GM12873 (cell line): ENCODE results near the gene APOL4.

ENCODE experiments used
- TF ChIP-seq, protein P1 (sequence below): IDR thresholded peaks from 2 replicates; pipeline ENCODE4 v1.5.1; 2012; ENCODE audit warnings: low read depth, mild to moderate bottlenecking, moderate library complexity, low read length, control low read depth; ENCODE audit not compliant: insufficient read depth; ENCODE audit errors: missing control alignments

The APOL4 gene

DNA sequence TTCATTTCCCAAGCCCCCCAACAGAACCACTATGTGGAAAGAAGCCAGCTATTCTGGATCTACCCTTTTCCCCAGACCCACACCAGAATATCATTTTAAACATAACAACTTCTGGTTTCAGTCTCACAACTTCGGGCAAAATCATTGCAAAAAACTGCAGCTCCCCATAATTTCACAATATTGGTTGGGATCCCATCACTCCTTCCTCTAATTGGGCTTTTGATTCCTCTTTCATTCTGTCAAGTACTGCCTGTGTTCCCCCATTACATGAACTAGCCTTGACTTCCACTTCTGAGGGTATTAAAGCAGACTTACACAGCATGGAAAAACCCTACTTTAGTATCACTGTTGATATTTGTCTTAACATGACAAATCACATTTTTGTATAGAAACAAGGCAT, 37.0 kb downstream of the APOL4 start:
- TF ChIP-seq, protein P1, sequence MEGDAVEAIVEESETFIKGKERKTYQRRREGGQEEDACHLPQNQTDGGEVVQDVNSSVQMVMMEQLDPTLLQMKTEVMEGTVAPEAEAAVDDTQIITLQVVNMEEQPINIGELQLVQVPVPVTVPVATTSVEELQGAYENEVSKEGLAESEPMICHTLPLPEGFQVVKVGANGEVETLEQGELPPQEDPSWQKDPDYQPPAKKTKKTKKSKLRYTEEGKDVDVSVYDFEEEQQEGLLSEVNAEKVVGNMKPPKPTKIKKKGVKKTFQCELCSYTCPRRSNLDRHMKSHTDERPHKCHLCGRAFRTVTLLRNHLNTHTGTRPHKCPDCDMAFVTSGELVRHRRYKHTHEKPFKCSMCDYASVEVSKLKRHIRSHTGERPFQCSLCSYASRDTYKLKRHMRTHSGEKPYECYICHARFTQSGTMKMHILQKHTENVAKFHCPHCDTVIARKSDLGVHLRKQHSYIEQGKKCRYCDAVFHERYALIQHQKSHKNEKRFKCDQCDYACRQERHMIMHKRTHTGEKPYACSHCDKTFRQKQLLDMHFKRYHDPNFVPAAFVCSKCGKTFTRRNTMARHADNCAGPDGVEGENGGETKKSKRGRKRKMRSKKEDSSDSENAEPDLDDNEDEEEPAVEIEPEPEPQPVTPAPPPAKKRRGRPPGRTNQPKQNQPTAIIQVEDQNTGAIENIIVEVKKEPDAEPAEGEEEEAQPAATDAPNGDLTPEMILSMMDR: no peak

DNA sequence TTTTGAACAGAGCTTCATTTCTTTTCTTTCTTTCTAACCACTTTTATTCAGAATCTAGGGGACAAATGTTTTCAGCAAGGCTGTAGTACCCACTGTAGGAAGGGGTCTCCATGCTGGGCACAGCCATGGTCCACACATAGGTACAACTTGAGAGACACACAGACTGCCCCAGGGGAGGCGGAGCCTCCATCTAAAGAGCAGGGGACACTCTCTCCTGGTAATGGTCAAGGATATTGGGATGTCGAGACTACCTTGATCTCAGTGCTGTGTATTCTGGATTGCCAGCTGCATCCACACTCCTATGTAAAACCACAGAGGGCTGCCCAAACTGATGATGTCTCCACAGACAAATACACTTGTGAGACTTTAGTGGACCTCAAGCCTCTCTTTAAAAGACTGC, 38.1 kb downstream of the APOL4 start:
- TF ChIP-seq, protein P1: no peak

DNA sequence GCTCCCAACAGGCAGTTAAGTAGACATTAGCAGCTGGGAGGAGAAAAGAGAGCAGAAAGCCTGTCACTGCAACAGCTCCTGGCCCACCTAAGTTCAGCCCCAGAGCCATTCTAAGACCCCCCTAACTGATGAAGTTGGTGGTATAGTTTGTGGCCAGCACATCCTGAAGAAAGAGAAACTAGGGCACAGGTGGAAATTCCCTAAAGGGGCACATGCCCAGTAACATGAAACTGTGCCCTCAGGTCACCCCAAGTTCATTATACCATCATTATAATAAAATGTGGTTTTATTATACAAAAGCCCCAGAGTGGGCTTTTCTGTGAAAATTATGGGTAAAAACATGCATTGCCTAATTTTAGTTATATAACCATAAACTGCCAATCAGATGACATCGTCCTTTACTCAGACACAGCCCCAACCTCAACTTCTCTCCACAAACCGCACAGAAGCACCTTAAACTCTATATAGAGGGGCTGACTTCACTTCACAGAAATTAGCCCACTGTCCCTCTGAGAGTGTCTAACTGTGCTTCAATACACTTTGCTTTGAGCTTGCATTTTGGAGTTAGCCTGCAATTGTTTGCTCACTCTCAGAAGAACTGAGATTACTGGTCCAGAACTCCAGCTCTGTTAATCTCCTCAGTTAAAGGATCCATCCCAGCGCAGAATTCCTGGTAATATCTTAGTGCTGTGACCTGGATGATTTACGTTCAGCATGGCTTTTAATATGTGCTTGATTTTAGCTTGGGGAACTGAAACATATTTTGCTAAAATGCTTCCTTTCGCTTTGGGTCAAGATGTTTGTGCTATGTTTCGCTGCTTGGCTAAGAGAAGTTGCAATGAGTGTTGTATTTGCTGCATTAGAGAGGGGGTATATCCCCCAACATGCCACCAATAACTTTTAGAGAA, 39.2 kb downstream of the APOL4 start:
- TF ChIP-seq, protein P1: no peak

DNA sequence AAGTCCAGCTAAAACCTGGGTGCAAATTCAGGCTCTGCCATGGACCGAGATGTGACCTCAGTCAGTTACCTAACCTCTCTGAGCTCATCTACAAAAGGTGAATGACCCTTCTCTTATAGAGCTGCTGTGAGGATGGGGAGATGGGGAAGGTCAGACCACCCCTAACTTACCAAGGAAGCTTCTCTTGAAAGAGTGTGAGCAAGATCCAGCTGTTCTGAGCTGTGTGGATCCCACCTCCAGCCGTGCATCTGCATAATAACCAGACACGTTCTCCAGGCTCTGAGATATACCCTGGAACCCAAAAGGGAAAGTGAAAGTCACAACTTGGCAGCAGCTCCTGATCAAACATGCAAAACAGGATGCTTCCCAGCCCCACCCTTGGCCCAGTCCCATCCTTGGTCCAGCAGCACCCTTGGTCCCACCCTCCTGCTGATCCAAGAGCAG, 41.1 kb downstream of the APOL4 start, which contains the start of gene APOL3:
Gene APOL3 (minus strand): TSS at position 257 of the 444 bp plus-strand sequence. CDS start 11,700 bp downstream, outside the sequence.
- TF ChIP-seq, protein P1: no peak

DNA sequence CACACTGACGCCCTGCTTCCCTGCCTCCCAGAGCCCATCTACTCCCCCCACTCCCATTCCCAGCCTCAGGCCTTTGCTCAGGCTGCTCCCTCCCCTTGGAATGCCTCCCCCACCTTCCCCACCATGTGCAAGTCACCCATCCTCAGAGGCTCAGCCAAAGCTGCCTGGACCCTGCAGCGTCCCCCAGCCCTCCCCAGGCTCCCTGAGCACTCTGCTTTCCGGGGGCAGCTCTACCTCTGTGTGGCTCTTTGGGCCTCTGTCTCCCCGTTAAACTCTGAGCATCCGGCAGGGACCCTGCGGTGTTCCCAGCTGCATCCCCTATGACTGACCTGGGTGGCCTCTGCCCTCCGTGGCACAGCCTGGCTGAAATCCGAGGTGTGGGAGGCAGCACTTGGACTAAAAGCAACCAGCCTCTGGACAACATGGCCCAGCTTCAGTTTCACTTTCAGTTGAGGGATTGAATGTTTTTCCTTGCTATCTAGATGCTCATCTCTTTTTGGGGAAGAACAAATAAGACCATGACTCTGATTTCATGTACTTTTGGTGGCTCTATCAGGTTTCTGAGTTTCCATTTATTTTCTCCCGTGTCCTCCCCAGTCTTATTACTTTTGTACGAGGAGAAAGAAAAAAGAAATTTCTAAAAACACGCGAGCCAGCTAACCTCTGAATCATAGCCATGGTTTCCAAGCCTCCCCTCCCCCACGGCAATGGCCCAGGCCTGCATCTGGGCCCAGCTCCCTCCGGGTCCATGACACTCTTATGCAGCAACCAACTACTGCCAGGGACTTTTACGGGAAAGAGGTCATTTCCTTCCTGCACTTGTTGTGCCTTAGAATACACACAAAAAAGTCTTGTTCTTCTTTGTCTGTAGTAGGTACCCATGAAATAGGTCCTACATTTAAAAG, 44.8 kb downstream of the APOL4 start:
- TF ChIP-seq, protein P1: no peak

DNA sequence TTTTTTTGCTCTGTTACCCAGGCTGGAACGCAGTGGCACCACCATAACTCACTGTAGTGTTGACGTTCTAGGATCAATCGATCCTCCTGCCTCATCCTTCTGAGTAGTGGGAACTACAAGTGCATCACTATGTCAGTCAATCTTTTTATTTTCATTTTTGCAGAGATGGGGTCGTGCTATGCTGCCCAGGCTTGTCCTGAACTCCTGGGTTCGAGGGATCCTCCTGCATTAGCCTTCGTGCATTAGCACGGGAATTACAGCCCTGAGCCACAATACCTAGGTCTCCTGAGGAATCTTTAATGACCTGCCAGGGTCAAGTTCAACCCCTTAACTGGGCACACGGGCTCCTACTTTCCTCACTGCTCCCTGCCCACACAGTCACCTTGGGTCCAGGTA, 45.5 kb downstream of the APOL4 start:
- TF ChIP-seq, protein P1: no peak

DNA sequence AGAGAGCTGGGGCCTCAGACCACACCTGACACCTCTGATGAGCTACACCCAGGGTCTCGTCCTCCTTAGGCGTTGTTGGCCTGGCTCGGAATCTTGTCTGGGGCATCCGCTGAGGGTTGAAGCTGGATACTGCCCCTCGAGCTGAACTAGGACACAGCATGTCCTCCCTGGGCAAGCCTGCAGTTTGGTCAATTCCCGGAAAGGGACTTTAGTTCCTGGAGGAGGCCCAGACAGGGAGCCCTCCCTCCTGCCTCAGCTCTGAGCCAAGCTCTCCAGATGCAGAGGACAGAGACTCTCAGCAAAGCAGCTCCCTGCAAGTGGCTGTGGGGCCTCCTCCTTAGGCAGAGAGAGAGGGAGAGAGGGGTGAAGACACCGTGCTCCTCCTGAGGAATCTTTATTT, 45.9 kb downstream of the APOL4 start:
- TF ChIP-seq, protein P1: no peak
